Measurements from ENCODE around the gene EFNB3. TPM values are rescaled to one million over a fixed set of nuclear protein-coding genes. Genes with fewer than 3 reads are reported as not detected.

EFNB3 gene
- total and polyA plus RNA-seq, 8 donors: 0.37 to 5.4 (median 0.98) TPM

DNA sequence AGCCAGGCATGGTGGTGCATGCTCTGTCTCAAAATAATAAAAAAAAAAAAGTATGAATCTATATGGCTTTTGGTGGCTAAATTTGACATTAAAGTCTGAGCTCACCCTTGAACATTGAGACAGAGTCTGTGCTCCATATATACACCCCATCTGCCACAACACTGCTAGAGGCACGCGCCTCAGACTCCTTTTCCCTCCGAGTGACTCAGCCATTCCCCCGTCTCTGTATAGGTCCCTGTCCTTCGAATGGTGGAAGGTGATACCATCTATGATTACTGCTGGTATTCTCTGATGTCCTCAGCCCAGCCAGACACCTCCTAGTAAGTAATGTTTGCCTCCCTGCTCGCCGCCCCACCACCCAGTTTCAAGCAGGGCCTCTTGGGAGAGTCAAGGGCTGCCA lies 4.5 kb upstream of the EFNB3 start:
- no peak for DNase-seq
- no peak for ATAC-seq
- 96 to 97% methylated on average over 7 of the region's 7 CpGs for WGBS, 2 donors
- FAIRE-seq: no peak
- Histone ChIP-seq H3K27ac (no peak overlapping the region), H3K4me1 (no peaks in the 10 kb centered on the region), H3K9me3 (no peaks in the 10 kb centered on the region), H3K36me3 (no peaks in the 10 kb centered on the region), H3K27me3 (peaks cover 0 to 4% (median 0%) of the 10 kb centered on the region in 4 donors), H3K4me3 (no peak overlapping the region)
- intact Hi-C loops (cut with DNase I): no loop called here
- TF ChIP-seq, protein P1, sequence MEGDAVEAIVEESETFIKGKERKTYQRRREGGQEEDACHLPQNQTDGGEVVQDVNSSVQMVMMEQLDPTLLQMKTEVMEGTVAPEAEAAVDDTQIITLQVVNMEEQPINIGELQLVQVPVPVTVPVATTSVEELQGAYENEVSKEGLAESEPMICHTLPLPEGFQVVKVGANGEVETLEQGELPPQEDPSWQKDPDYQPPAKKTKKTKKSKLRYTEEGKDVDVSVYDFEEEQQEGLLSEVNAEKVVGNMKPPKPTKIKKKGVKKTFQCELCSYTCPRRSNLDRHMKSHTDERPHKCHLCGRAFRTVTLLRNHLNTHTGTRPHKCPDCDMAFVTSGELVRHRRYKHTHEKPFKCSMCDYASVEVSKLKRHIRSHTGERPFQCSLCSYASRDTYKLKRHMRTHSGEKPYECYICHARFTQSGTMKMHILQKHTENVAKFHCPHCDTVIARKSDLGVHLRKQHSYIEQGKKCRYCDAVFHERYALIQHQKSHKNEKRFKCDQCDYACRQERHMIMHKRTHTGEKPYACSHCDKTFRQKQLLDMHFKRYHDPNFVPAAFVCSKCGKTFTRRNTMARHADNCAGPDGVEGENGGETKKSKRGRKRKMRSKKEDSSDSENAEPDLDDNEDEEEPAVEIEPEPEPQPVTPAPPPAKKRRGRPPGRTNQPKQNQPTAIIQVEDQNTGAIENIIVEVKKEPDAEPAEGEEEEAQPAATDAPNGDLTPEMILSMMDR (IDR thresholded peaks at IDR 0.05): no peak

DNA sequence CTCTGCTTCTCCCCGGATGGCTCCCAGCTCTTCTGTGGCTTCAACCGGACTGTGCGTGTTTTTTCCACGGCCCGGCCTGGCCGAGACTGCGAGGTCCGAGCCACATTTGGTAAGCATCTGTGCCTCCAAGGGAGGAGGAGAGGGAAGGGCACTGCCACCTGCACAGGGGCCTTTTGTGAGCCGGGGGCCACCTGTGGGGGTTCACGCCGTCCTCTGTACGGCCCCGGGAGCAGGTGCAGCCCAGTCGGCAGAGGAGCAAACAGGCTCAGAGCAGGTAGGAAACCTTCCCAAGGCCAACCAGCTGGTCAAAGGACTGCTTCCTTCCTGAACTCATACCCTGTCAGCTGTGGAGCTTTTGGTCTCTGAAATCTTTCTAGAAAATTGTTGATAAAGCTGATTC lies 3.3 kb upstream of the EFNB3 start:
- Histone ChIP-seq H3K27me3 (peaks cover 0 to 9% (median 0%) of the 10 kb centered on the region in 4 donors), H3K36me3 (no peaks in the 10 kb centered on the region), H3K9me3 (no peaks in the 10 kb centered on the region), H3K4me1 (no peaks in the 10 kb centered on the region), H3K27ac (no peak overlapping the region), H3K4me3 (no peak overlapping the region)
- TF ChIP-seq, protein P1 (IDR thresholded peaks at IDR 0.05): no peak
- 84 to 91% methylated on average over 14 of the region's 14 CpGs for WGBS, 2 donors
- ATAC-seq (no peak), DNase-seq (peak in 1 of 6 donors; percentile 37), FAIRE-seq (no peak)
- intact Hi-C loops (cut with DNase I): no loop called here

- TF ChIP-seq, protein P1 (IDR thresholded peaks at IDR 0.05): no peak
- intact Hi-C loops (cut with DNase I): no loop called here
- H3K27ac ChIP-seq: no peak overlapping the region
- DNase-seq (peak in 1 of 6 donors; percentile 54), FAIRE-seq (no peak), ATAC-seq (no peak)
- no peaks in the 10 kb centered on the region for H3K4me1 ChIP-seq
- no peak overlapping the region for H3K4me3 ChIP-seq
- no peaks in the 10 kb centered on the region for H3K9me3 ChIP-seq
- WGBS, 2 donors: 93 to 96% methylated on average over 13 of the region's 13 CpGs
- peaks cover 0 to 12% (median 0%) of the 10 kb centered on the region in 4 donors for H3K27me3 ChIP-seq
- H3K36me3 ChIP-seq: no peaks in the 10 kb centered on the region
Observed at GRCh38 chr17:7702776-7703175, 2.2 kb upstream of the EFNB3 start.

DNA sequence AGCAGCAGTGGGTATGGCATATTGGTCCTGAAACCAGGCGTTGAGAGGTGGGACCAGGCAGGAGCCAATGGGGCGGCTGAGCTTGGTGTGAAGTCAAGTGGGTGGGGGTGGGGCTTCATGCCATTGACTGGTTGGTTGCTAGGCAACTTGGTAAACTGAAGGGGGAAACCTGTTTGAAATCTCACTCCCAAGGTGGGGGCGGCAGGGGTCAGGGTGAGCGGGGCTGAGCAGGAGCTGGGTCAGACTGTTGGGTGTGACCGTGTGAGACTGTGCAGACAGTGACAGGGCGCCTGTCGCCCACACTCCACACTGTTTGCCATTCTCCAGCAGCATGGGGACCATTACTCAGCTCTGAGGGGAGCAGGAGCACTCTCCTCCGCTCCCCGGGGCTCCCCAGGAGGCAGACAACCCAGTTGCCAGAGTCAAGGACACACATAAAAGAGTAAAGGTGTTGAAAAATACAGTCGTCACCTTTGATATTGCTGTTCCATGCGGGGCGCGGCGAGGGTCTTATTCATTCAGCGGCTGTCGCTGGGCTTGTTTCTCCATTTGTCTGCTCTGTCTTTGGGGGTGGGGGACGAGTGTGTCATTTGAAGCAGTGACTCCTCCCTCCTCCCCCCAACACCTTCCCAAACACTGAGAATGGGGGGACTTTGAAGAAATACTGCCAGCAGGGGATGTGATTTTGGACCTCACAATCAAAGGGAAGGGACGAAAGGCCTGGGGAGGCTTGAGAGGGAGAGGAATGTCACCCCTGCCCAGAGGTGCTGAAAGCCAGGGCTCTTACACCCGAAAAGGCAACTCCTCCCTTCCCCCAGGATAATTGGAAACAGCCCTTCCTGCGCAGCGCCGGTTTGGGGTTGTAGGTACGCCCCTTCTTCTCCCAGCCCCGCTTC lies 1.2 kb upstream of the EFNB3 start:
- Histone ChIP-seq H3K4me1 (no peaks in the 10 kb centered on the region), H3K4me3 (no peak overlapping the region), H3K36me3 (no peaks in the 10 kb centered on the region), H3K27ac (no peak overlapping the region), H3K9me3 (no peaks in the 10 kb centered on the region), H3K27me3 (peaks cover 0 to 12% (median 0%) of the 10 kb centered on the region in 4 donors)
- 27 to 31% methylated on average over 24 of the region's 24 CpGs for WGBS, 2 donors
- TF ChIP-seq, protein P1 (IDR thresholded peaks at IDR 0.05): no peak
- intact Hi-C loops (cut with DNase I): no loop called here
- peak; percentile 46 to 67 (median 56) for ATAC-seq
- FAIRE-seq: no peak
- peak in 4 of 6 donors; percentile 21 to 42 (median 32) for DNase-seq
